DMS53 treated with DMSO at 0.1 percent for 48 hours (cell line): ENCODE results near the gene HNRNPF.
"Not testable (repeated sequence)": the region's sequence is repeated elsewhere in the genome, so short reads cannot be mapped to it uniquely, and the experiment has no call there.

Experiments
- DNase-seq: peaks from one replicate; lab custom pipeline; 2025; ENCODE audit not compliant: unreplicated experiment; lab: John Stamatoyannopoulos, UW

HNRNPF gene

GRCh38 chr10:43421944-43422343 lies 13.0 kb upstream of the HNRNPF start:
- not testable (repeated sequence) for DNase-seq

DNA sequence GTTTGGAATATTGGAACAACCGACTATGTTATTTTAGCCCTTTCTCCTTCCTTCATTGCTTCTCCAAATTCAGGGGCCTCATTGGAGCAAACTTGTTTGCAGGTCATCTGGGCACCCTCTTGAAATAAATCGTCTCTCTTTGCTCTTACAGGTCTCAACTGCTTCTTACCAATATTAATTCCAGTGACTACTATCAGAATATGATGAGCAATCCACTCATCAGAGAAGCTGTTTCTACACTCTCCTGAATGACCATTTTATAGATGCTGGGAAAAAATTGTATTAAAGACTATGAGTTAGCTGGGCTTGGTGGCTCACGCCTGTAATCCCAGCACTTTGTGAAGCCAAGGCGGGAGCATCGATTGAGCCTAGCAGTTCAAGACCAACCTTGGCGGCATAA lies 12.5 kb upstream of the HNRNPF start:
- no peak for DNase-seq

GRCh38 chr10:43421201-43421507 lies 12.2 kb upstream of the HNRNPF start:
- DNase-seq: no peak

DNA sequence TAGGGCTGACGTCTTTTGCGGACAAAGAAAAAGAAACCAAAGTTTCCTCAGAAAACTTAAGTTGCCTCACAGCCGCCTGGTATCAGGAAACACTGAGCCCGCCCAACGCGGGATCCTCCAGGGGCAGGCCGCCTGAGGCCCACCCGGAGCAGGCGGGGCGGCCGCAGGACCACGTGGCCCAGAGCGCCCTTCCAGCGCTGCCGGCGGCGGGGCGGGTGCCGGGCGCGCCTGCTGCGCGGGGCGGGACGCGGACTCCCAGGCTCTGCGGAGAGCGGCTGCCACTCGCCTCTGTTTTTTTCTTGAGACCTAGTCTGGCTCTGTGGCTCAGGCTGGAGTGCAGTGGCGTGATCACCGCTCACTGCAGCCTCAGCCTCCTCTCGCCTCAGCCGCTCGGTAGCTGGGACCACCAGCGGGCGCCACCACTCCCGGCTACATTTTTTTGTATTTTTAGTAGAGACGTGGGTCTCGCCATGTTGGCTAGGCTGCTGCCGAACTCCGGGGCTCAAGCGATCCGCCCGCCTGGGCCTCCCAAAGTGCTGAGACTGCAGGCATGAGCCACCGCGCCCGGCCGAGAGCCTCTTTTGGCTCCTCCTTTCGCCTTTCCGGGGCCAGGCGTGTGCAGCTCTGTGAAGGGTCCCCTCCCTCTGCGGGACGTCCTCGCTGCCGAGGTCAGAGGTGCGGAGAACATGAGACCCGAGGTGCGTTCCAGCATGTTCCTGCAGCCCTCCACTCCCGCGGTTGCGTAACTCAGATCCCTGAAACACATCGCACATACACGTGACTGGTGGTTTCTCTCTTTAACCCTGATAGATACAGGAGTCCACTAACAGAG lies 11.6 kb upstream of the HNRNPF start:
- DNase-seq: peak; percentile 67

DNA sequence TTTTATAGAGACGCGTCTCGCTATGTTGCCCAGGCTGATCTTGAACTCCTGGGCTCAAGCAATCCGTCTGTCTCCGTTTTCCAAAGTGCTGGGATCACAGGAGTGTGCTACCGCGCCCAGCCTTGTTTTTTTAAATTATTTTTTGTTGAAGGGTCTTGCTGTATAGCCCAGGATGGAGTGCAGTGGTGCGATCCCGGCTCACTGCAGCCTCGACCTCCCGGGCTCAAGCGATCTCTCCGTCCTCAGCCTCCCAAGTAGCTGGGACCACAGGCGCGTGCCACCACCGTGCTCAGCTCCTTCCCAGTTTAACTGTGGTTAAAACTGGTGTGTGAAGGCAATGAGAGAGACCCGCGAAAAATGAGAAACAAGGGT lies 11.0 kb upstream of the HNRNPF start:
- no peak for DNase-seq

DNA sequence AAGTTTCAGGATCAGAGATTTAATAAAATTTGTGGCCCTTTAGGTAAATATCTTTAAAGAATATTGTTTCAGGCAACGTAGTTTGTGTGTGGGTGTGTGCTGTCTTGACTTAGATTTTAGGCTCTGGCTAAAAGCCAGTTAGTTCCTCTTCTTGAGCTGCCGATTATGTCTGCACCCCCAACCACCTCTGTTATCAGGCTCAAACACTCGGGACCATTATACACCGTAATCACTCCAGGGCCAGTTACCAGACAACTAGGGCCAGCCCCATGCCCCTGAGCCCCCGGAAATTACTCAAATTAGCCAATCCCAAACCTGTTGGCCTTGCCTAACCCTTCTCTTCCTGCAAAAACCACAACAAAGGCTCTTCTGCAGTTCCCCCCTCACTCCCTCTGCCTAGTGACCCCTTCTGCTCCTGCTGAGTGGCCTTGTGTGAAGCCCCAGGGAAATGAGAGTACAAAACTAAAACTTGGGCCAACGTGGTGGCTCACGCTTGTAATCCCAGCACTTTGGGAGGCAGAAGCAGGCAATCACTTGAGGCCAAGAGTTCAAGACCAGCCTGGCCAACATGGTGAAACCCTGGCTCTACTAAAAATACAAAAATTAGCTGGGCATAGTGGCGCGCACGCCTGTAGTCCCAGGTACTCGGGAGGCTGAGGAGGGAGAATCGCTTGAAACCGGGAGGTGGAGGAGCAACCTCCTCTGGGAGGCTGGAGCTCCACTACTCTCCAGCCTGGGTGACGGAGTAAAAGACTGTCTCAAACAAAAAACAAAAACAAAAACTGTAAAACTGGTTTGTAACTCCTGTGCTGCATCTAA lies 9.2 kb upstream of the HNRNPF start:
- no peak for DNase-seq

DNA sequence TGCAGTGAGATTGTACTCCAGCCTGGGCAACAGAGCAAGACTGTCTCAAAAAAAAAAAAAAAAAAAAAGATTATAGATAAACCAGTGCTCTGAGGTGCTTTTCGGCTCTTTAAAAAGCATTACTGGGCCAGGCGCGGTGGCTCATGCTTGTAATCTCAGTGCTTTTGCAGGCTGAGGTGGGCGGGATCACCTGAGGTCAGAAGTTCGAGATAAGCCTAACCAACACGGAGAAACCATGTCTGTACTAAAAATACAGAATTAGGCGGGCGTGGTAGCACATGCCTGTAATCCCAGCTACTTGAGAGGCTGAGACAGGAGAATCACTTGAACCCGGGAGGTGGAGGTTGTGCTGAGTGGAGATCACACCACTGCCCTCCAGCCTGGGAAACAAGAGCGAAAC lies 6.6 kb upstream of the HNRNPF start:
- DNase-seq: no peak

- no peak for DNase-seq
These were observed 2.5 kb upstream of the HNRNPF start for GRCh38 chr10:43411536-43411935.

- no peak for DNase-seq
These were observed 1.4 kb upstream of the HNRNPF start for GRCh38 chr10:43410345-43410744.

DNA sequence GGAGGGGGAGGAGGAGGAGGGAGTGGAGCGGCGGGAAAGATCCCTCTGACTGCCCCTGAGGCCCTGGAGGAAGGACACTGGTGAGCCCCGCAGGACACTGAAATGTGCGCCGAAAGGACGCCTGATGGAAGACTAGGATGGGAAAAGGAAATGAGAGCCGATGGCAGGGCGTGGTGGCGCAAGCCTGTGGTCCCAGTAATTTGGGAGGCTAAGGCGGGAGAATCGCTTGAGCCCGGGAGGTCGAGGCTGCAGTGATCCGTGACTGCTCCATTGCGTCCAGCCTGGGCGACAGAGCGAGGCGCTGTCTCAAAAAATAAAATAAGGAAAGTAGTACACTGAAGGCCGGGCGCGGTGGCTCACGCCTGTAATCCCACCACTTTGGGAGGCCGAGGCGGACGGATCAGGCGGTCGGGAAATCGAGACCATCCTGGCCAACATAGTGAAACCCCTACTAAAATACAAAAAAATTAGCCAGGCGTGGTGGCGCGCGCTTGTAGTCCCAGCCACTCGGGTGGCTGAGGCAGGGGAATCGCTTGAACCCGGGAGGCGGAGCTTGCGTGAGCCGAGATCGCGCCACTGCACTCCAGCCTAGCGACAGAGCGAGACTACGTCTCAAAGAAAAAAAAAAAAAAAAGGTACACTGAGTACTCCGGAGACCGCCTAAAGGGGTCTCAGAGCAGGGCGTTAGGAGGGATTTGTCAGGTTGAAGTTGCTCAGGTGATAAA lies 561 bp upstream of the HNRNPF start:
- DNase-seq: peak; percentile 35

DNA sequence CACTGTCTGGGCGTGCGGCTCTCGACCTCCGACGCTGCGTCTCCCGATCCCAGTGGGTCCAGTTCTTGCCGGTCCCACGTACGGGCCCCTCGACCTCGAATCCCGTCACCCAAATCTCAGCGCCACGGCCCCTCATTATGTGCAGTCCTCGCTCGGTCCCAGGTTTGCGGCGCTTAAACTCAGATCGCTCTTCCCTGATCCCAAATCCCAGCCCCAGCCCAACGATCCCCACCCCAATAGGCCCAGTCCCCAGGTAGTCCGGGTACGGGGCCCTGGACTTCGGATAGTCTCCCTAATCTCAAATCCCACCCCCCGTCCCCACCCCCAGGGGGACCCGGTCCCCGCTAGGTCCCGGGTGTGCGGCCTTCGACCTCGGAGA lies 666 bp downstream of the HNRNPF start:
- no peak for DNase-seq

- peak; percentile 89 for DNase-seq
These were observed 1.2 kb downstream of the HNRNPF start for GRCh38 chr10:43407576-43408330.

GRCh38 chr10:43407148-43407575 lies 1.8 kb downstream of the HNRNPF start:
- peak; percentile 13 for DNase-seq

- DNase-seq: no peak
These were observed 4.3 kb downstream of the HNRNPF start for GRCh38 chr10:43404704-43405084.

- no peak for DNase-seq
These were observed 4.9 kb downstream of the HNRNPF start for GRCh38 chr10:43403911-43404703.

DNA sequence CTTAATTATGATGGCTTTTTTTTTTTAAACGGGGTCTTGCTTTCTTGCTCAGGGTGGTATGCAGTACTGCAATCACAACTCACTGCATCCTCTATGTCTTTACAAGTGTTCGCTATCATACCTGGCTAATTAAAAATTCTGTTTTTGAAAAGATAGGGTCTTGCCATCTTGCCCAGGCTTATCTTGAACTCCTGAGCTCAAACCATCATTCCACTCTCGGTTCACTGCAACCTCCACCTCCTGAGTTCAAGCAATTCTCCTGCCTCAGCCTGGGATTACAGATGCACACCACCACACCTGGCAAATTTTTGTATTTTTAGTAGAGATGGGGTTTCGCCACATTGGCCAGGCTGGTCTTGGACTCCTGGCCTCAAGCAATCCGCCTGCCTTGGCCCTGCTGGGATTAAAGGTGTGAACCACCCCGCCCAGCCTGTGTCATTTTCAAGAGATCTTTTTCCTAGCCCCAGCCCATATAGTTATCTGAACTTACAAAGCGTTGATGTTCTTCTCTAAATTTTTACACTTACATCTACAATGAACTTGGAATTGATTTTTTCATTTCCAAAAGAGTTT lies 6.0 kb downstream of the HNRNPF start:
- DNase-seq: no peak

GRCh38 chr10:43402176-43402575 lies 6.8 kb downstream of the HNRNPF start:
- no peak for DNase-seq

GRCh38 chr10:43401627-43402026 lies 7.4 kb downstream of the HNRNPF start:
- DNase-seq: no peak

GRCh38 chr10:43399320-43400310 lies 9.4 kb downstream of the HNRNPF start:
- DNase-seq: no peak
